Stimulated activated CD8-positive, alpha-beta memory T cell treated with anti-CD3 and anti-CD28 coated beads, Interleukin-7, amount 100 ng/mL, for 4 hours (primary cell): ENCODE measurements around the gene KLHL17.
"Not testable (repeated sequence)": the region's sequence is repeated elsewhere in the genome, so short reads cannot be mapped to it uniquely, and the experiment has no call there.

Source experiments
- DNase-seq, 2 donors: peaks; one replicate each; pipeline ENCODE4 v3.0.0-alpha.2; 2020; ENCODE audit warnings: low read depth in 2 of 2

Gene KLHL17

DNA sequence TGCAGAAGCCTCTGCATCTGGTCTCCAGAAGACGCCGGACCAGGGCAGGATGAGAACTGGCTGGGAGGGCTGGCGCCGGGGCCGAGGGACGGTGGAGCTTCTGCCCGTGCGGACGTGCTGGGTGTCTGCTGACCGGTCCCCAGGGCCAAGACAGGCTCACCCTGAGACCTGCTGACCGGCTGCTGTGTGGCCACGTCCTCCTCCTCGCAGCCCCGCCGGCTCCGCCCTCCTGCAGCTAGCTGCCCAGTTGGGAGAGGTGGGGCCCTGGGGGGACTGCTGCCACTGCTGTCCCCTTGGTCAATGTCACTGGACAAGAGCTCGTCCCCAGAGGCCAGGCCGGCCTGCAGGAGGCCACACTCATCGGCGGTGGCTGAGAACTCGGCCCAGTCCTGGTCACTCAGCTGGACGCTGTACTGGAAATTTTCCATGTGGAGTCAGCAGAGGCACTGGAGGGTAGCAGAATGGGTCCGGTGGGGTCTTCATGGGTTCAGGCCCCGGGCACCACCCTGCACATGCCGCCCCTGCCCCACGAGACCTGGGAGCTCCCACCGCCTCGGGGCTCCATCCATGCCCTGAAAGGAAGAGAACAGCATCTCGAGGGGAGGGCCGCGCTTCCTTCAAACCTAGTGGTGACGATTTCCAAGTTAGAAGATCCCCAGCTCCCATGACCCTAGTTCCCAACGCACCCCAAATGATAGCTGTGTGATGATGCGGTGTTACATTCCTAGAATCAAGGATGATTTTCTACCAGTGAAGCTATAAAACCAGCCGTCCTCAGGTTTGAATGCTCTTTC is 20.4 kb downstream of the KLHL17 start:
- DNase-seq = no peak

- DNase-seq = no peak
Observed at GRCh38 chr1:981491-981954, 21.1 kb downstream of the KLHL17 start.

DNA sequence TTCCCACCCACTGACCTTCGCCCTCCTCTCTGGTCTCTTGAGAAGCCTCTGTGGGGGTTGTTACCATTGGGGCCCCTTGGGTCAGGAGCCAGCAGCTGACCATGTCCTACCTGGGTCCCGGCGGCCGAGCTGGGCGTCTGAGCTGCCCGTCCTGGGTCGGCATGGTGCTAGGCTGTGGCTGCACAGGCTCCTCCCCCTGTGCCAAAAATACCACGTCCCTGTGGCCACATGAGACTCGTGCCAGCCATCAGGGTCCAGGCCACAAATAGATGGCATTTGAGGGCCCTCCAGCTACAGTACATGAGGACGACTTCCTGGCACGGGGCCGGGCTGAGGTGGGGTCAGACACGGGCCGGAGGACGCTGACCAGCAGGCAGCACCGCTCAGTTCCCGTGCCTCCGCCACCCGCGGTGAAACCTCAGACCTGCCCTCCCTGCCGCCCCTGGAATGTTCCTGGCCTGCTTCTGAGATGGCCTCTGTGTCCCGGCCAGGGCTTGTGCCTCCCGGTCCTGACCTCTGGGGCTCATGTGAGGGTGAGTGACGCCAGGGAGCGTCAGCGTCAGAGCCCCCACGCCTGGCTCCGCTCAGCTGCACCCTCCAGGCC is 21.7 kb downstream of the KLHL17 start, which contains the start of gene PERM1:
Gene PERM1, minus strand, starts transcription at position 139 of the 604 bp plus-strand sequence. CDS start 1,064 bp downstream, outside the sequence.
- DNase-seq = no peak

- DNase-seq = no peak
Observed at GRCh38 chr1:982765-983436, 22.5 kb downstream of the KLHL17 start.

DNA sequence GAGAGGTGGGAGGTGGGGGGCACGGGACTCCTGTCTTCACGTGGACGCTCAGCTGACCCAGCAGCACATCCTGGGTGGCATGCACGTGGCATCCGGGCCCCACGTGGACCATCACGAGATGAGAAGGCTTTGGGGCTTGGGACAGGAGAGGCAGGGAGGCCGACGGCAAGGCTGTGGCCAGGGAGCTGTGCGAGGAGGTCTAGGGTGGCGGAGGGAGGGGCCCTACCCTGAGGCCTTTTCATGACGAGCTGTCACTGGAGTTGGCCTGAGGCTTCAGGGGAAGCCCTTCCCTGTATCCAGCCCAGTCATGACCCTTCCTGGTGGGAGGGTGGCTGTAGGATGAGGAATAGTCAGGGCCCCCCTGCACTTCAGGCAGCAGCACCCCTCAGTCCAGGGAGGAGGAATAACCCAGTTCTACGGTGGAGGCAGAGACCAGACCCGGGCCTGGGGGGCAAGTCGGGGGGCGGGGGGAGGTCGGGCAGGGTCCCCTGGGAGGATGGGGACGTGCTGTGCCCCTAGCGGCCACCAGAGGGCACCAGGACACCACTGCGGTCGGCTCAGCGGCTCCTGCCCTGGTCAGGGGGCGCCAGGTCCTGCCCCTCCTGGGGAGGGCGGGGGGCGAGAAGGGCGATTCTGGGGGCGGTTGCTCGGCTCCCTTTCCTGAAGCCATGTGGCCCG is 23.6 kb downstream of the KLHL17 start:
- no peak for DNase-seq

DNA sequence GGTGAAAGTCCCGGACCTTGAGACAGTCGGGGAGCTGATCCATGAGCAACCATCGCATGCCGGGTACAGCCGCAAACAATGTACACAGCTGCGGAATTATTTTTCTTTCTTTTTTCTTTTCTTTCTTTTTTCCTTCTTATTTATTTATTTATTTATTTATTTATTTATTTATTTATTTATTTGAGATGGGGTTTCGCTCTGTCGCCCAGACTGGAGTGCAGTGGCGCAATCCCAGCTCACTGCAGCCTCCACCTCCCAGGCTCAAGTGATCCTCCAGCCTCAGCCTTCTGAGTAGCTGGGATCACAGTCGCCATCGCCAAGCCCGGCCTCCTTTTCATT is 24.1 kb downstream of the KLHL17 start:
- DNase-seq = no peak

- no peak for DNase-seq
Observed at GRCh38 chr1:985126-985525, 24.7 kb downstream of the KLHL17 start.

DNA sequence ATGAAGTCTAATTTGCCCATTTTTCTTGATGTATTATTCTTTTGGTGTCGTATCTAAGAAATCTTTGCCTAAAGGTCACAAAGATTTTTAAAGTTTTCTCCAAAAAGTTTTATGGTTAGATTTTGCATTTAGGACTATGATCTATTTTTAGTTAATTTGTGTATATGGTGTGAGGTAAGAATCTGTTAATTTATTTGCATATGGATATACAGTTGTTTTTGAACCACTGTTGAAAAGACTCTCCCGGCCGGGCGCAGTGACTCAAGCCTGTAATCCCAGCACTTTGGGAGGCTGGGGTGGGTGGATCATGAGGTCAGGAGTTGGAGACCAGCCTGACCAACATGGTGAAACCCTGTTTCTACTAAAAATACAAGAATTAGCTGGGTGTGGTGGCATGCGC is 27.7 kb downstream of the KLHL17 start:
- not testable (repeated sequence) for DNase-seq

- not testable (repeated sequence) for DNase-seq
Observed at GRCh38 chr1:991275-991674, 30.9 kb downstream of the KLHL17 start.

DNA sequence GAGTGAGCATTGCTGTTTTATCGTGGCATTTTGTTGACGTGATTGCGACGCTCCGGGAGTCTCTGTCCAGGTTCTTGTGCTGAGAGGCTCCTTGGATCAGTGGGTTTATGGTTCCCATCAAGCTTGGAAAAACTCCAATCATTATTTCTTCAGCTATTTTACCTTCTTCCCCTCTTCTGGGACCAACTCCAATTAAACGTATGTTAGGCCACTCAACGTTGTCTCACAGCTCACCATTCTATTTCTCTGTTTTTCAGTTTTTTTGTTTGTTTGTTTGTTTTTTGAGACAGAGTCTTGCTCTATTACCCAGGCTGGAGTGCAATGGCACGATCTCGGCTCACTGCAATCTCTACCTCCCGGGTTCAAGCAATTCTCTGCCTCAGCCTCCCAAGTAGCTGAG is 31.5 kb downstream of the KLHL17 start:
- DNase-seq = no peak

DNA sequence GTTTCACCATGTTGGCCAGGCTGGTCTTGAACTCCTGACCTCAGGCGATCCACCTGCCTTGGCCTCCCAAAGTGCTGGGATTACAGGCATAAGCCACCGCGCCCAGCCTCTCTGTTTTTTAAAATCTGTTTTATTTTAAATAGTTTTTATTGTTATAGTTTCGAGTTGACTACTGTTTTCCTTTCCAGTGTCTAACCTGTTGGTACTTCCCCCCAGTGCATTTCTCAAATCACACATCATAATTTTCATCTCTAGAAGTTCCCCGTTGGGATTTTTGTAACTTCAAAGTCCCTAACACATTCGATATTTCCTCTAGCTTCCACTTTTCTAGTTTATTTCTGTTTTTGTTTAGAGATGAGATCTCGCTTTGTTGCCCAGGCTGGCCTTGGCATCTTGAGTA is 32.0 kb downstream of the KLHL17 start:
- no peak for DNase-seq

DNA sequence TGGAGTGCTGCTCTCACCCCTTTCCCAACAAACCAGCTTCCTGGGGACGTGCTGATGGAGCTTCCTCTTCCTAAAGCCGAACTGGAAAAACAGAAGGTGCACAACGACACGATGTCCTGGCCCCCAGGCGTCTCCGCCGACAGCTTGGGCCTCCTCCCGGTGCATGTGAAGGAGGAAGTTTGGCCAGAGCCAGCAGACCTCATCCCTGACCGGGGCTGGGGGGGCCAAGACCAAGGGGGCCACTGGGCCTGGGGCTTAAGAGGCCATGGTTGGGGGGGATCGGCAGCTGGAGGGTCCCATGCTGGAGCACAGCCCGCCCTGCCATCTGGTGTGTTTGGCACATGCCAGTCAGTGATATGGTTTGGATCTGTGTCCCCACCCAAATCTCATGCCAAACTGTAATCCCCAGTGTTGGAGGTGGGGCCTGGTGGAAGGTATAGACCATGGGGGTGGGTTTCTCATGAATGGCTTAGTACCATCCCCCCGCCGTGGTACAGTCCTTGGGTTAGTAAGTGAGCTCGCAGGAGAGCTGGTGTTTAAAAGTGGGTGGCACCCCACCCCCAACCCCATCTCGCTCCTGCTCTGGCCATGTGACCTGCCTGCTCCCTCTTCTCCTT is 33.1 kb downstream of the KLHL17 start:
- DNase-seq = no peak

GRCh38 chr1:994546-994945 is 34.2 kb downstream of the KLHL17 start:
- not testable (repeated sequence) for DNase-seq

DNA sequence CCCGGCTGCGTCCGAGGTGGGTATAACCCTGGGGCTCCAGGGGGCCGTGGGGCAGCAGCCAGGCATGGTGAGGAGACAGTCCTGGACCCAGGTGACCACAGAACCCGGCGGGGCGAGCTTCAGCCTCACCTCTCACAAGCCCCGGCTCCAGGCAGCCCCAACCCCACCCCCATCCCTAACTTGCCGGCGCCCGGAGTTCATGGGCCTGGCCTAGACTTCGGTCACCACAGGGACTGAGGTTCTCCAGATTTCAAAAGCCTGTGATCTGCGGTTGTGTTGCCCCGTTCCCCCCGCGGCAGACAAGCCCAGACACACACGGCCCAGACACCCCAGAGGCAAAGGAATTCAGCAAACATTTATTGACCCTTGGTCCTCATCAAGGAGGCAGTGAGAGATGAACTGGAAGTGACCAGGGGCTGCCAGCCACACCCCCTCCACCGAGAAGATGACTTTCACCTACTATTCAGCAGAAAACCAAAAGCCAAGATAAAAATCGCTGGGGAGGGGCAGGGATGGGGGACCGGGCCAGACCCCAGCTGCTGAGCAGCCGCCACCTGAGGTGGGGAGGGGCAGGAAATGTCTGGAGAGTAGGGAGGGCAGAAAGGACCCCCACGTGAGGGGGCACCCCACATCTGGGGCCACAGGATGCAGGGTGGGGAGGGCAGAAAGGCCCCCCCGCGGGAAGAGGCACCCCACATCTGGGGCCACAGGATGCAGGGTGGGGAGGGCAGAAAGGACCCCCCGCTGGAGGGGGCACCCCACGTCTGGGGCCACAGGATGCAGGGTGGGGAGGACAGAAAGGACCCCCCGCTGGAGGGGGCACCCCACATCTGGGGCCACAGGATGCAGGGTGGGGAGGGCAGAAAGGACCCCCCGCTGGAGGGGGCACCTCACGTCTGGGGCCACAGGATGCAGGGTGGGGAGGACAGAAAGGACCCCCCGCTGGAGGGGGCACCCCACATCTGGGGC is 35.6 kb downstream of the KLHL17 start:
- no peak for DNase-seq

GRCh38 chr1:996851-997712 is 36.7 kb downstream of the KLHL17 start:
- no peak for DNase-seq

GRCh38 chr1:997713-997992 is 37.3 kb downstream of the KLHL17 start:
- DNase-seq = no peak

- no peak for DNase-seq
Observed at GRCh38 chr1:997993-998744, 37.8 kb downstream of the KLHL17 start.

DNA sequence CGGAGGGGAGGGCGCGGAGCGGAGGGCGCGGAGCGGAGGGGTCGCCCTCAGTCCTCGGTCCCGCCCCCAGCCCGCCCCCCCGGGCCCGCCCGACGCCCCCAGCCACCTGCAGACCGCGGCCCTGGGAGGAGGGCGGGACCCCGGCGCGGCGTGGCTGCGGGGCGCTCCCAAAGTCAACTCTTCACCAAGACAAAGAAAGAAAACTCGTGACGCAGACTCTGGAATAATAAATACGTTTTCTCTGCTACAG is 38.3 kb downstream of the KLHL17 start:
- no peak for DNase-seq

- no peak for DNase-seq
Observed at GRCh38 chr1:998995-999724, 38.8 kb downstream of the KLHL17 start.
